ENCODE measurements around the gene THBS2. TPM values are rescaled to one million over a fixed set of nuclear protein-coding genes. Genes with fewer than 3 reads are reported as not detected.

The THBS2 gene
- total and polyA plus RNA-seq, 2 of the 4 experiments (the other 2 are of a cell fraction) = 97.3 to 113 TPM

DNA sequence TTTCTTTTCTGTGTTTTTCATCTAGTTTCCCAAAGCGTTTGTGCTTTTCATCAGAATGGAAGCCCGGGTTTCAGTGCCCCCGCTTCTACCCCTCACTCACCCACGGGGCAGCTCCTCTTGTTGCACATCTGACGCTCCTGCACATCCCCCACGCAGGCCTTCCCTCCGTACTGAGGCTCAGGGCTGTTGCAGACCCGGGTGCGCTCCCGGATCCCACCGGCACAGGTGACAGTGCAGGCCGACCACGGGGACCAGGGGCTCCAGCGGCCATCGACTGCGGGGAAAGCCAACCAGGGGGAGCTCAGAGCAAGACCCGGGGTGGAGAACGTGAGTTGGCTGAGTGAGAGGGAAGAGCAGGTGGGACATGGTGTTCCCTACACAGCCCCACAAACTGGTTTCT, 19.0 kb downstream of the THBS2 start:
- TF ChIP-seq, protein P1, sequence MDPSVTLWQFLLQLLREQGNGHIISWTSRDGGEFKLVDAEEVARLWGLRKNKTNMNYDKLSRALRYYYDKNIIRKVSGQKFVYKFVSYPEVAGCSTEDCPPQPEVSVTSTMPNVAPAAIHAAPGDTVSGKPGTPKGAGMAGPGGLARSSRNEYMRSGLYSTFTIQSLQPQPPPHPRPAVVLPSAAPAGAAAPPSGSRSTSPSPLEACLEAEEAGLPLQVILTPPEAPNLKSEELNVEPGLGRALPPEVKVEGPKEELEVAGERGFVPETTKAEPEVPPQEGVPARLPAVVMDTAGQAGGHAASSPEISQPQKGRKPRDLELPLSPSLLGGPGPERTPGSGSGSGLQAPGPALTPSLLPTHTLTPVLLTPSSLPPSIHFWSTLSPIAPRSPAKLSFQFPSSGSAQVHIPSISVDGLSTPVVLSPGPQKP (IDR thresholded peaks at IDR 0.05; ENCODE audit: borderline replicate concordance, low read depth, low read length) = no peak
- TF ChIP-seq RAD21 (IDR thresholded peaks at IDR 0.05; ENCODE audit: low read length) = no peak
- no peak for TF ChIP-seq MAFK (IDR thresholded peaks at IDR 0.05; ENCODE audit: low read depth, low read length)
- no peak for TF ChIP-seq MAZ (IDR thresholded peaks at IDR 0.05; ENCODE audit: borderline replicate concordance, low read depth, low read length)
- TF ChIP-seq RCOR1 (IDR thresholded peaks at IDR 0.05; ENCODE audit: insufficient replicate concordance, low read length) = no peak
- no peak for TF ChIP-seq CEBPB (IDR thresholded peaks at IDR 0.05; ENCODE audit: low read depth, low read length)
- no peak for TF ChIP-seq SMC3 (IDR thresholded peaks at IDR 0.05; ENCODE audit: low read depth, low read length)
- no peak for TF ChIP-seq CHD1 (IDR thresholded peaks at IDR 0.05; ENCODE audit: low read depth, low read length)
- TF ChIP-seq, protein P2, sequence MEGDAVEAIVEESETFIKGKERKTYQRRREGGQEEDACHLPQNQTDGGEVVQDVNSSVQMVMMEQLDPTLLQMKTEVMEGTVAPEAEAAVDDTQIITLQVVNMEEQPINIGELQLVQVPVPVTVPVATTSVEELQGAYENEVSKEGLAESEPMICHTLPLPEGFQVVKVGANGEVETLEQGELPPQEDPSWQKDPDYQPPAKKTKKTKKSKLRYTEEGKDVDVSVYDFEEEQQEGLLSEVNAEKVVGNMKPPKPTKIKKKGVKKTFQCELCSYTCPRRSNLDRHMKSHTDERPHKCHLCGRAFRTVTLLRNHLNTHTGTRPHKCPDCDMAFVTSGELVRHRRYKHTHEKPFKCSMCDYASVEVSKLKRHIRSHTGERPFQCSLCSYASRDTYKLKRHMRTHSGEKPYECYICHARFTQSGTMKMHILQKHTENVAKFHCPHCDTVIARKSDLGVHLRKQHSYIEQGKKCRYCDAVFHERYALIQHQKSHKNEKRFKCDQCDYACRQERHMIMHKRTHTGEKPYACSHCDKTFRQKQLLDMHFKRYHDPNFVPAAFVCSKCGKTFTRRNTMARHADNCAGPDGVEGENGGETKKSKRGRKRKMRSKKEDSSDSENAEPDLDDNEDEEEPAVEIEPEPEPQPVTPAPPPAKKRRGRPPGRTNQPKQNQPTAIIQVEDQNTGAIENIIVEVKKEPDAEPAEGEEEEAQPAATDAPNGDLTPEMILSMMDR (conservative IDR thresholded peaks at IDR 0.05; ENCODE audit: low read depth, low read length) = no peak
- TF ChIP-seq RFX5 (IDR thresholded peaks at IDR 0.05; ENCODE audit: low read depth, low read length) = no peak
- TF ChIP-seq POLR2A (IDR thresholded peaks at IDR 0.05; ENCODE audit: low read depth, low read length) = no peak
- TF ChIP-seq, protein P3, sequence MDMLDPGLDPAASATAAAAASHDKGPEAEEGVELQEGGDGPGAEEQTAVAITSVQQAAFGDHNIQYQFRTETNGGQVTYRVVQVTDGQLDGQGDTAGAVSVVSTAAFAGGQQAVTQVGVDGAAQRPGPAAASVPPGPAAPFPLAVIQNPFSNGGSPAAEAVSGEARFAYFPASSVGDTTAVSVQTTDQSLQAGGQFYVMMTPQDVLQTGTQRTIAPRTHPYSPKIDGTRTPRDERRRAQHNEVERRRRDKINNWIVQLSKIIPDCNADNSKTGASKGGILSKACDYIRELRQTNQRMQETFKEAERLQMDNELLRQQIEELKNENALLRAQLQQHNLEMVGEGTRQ (IDR thresholded peaks at IDR 0.05; ENCODE audit: low read depth, low read length) = no peak
- TF ChIP-seq MXI1 (IDR thresholded peaks at IDR 0.05; ENCODE audit: borderline replicate concordance, low read depth, low read length) = no peak
- Histone ChIP-seq H3K56ac (ENCODE audit: extremely low read depth, insufficient read depth, low read length) (no peak overlapping the region), H3K4me2 (ENCODE audit: low read depth, low read length) (no peak overlapping the region), H4K8ac (ENCODE audit: low read depth in 2 of 2, low read length in 2 of 2) (no peak overlapping the region), H3K79me1 (ENCODE audit: low read depth in 1 of 2, low read length in 2 of 2) (no peaks in the 10 kb centered on the region), H2BK120ac (ENCODE audit: low read depth, low read length) (no peak overlapping the region), H3K23ac (ENCODE audit: low read depth, low read length) (no peak overlapping the region), H3K27me3 (ENCODE audit: control insufficient read depth, insufficient read depth, low read length) (no peaks in the 10 kb centered on the region), H2BK15ac (ENCODE audit: low read depth, low read length) (no peak overlapping the region), H3K27ac (ENCODE audit: insufficient read depth, low read length) (no peak overlapping the region), H3K9ac (ENCODE audit: low read depth, low read length) (no peak overlapping the region), H4K5ac (ENCODE audit: low read depth, low read length) (no peak overlapping the region), H3K14ac (replicated peaks; ENCODE audit: low read depth, low read length) (no peak overlapping the region), H3K18ac (ENCODE audit: low read depth, low read length) (no peak overlapping the region), H3K36me3 (ENCODE audit: control insufficient read depth, insufficient read depth, low read length) (peaks cover 59% of the 10 kb centered on the region), H2BK5ac (ENCODE audit: low read depth, low read length, poor library complexity, severe bottlenecking) (no peak overlapping the region), H2AFZ (replicated peaks; ENCODE audit: low read length, poor library complexity) (no peak overlapping the region), H3K4ac (ENCODE audit: low read depth, low read length) (no peak overlapping the region), H3K9me1 (ENCODE audit: insufficient read depth, low read length) (0 out of 2 replicates have a peak, but pooled peaks cover 12% of the 10 kb centered on the region), H2AK9ac (replicated peaks; ENCODE audit: low read depth, low read length, poor library complexity) (no peak overlapping the region), H2BK20ac (ENCODE audit: low read depth, low read length) (no peak overlapping the region), H4K20me1 (ENCODE audit: insufficient read depth, low read length) (no peaks in the 10 kb centered on the region; the same call in 1 of the 2 replicates), H3K9me3 (ENCODE audit: control insufficient read depth, insufficient read depth, low read length) (no peaks in the 10 kb centered on the region), H2AK5ac (ENCODE audit: low read depth, low read length) (no peak overlapping the region), H4K91ac (ENCODE audit: insufficient read depth, low read depth, low read length) (no peak overlapping the region), H3K4me3 (ENCODE audit: insufficient read depth, low read depth, low read length) (no peak overlapping the region), H3K4me1 (ENCODE audit: control insufficient read depth, insufficient read depth, low read length) (no peaks in the 10 kb centered on the region)
- ChIA-PET CTCF (no interaction called here), POLR2A (ENCODE audit: unreplicated experiment) (no interaction called here)
- no peak for DNase-seq
- dilution Hi-C loops (cut with HindIII; ENCODE audit: low sequenced_read_pairs, unreplicated experiment) = no loop called here
- in situ Hi-C loops (cut with MboI; ENCODE audit: low sequenced_read_pairs) = no loop called here
- BruUV-seq (replicated peaks) = no TSS peak
- intact Hi-C loops (cut with micrococcal nuclease) = no loop called here
- no peak for ATAC-seq (ENCODE audit: low read depth)
- 95% methylated on average over 7 of the region's 18 CpGs; no CpG with 5 or more reads in 1 of the 2 experiments for WGBS, 2 experiments (ENCODE audit: extremely low coverage in 2 of 2, insufficient read length in 1 of 2)
